Liver (tissue), 3 donors: ENCODE results near the gene UROC1.

Source experiments
- ATF3 ChIP-seq: IDR thresholded peaks from 2 replicates; pipeline ENCODE4 v1.6.1; 2016; ENCODE audit warnings: antibody characterized with exemption
- EGR1 ChIP-seq, 2 donors: IDR thresholded peaks; 2 replicates each; pipeline ENCODE4 v1.6.1; 2016 to 2018; ENCODE audit warnings: antibody characterized with exemption in 2 of 2, low read depth in 2 of 2
- GABPA ChIP-seq, 2 donors: IDR thresholded peaks in 1 of 2; conservative IDR thresholded peaks in 1 of 2; 2 replicates each; pipeline ENCODE4 v1.6.1; 2016; ENCODE audit warnings: antibody characterized with exemption in 2 of 2, mild to moderate bottlenecking in 1 of 2, moderate library complexity in 1 of 2
- HNF4G ChIP-seq: IDR thresholded peaks from 2 replicates; pipeline ENCODE4 v1.6.1; 2016; ENCODE audit warnings: antibody characterized with exemption
- JUND ChIP-seq, 2 donors: IDR thresholded peaks; 2 replicates each; pipeline ENCODE4 v1.6.1; 2016; ENCODE audit warnings: antibody characterized with exemption in 2 of 2
- MAX ChIP-seq: IDR thresholded peaks from 2 replicates; pipeline ENCODE4 v1.6.1; 2016; ENCODE audit warnings: antibody characterized with exemption
- RXRA ChIP-seq, 2 donors: IDR thresholded peaks; 2 replicates each; pipeline ENCODE4 v1.6.1; 2017 to 2018; ENCODE audit warnings: antibody characterized with exemption in 2 of 2, mild to moderate bottlenecking in 1 of 2
- SP1 ChIP-seq: IDR thresholded peaks from 2 replicates; pipeline ENCODE4 v1.6.1; 2018; ENCODE audit warnings: antibody characterized with exemption, mild to moderate bottlenecking
- TAF1 ChIP-seq: conservative IDR thresholded peaks from 2 replicates; pipeline ENCODE4 v1.6.1; 2016; ENCODE audit warnings: antibody characterized with exemption, mild to moderate bottlenecking
- YY1 ChIP-seq: IDR thresholded peaks from 2 replicates; pipeline ENCODE4 v1.6.1; 2016; ENCODE audit warnings: antibody characterized with exemption, mild to moderate bottlenecking
- TF ChIP-seq, protein P1 (sequence below): fragments of 150-350 bp; IDR thresholded peaks from 2 replicates; pipeline ENCODE4 v1.5.1; 2017; ENCODE audit warnings: improper control_type of control experiment, low read depth, low read length; ENCODE audit not compliant: missing input control
- TF ChIP-seq, protein P2 (sequence below): IDR thresholded peaks from 2 replicates; pipeline ENCODE4 v1.6.1; 2016; ENCODE audit warnings: antibody characterized with exemption, mild to moderate bottlenecking
- TF ChIP-seq, protein P3 (sequence below): IDR thresholded peaks from 2 replicates; pipeline ENCODE4 v1.6.1; 2016; ENCODE audit warnings: antibody characterized with exemption
- donor health status: healthy.
- donor health status: healthy.

GRCh38 chr3:126548556-126549466, 31.2 kb upstream of the UROC1 start:
- TF ChIP-seq YY1 = no peak
- TF ChIP-seq, protein P1, sequence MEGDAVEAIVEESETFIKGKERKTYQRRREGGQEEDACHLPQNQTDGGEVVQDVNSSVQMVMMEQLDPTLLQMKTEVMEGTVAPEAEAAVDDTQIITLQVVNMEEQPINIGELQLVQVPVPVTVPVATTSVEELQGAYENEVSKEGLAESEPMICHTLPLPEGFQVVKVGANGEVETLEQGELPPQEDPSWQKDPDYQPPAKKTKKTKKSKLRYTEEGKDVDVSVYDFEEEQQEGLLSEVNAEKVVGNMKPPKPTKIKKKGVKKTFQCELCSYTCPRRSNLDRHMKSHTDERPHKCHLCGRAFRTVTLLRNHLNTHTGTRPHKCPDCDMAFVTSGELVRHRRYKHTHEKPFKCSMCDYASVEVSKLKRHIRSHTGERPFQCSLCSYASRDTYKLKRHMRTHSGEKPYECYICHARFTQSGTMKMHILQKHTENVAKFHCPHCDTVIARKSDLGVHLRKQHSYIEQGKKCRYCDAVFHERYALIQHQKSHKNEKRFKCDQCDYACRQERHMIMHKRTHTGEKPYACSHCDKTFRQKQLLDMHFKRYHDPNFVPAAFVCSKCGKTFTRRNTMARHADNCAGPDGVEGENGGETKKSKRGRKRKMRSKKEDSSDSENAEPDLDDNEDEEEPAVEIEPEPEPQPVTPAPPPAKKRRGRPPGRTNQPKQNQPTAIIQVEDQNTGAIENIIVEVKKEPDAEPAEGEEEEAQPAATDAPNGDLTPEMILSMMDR = no peak
- TF ChIP-seq JUND (IDR thresholded peaks at IDR 0.05) = no peak
- TF ChIP-seq MAX = no peak
- no peak for TF ChIP-seq GABPA (IDR thresholded peaks at IDR 0.05 in 1 of 2, conservative IDR thresholded peaks at IDR 0.05 in 1 of 2)
- no peak for TF ChIP-seq ATF3
- TF ChIP-seq, protein P2, sequence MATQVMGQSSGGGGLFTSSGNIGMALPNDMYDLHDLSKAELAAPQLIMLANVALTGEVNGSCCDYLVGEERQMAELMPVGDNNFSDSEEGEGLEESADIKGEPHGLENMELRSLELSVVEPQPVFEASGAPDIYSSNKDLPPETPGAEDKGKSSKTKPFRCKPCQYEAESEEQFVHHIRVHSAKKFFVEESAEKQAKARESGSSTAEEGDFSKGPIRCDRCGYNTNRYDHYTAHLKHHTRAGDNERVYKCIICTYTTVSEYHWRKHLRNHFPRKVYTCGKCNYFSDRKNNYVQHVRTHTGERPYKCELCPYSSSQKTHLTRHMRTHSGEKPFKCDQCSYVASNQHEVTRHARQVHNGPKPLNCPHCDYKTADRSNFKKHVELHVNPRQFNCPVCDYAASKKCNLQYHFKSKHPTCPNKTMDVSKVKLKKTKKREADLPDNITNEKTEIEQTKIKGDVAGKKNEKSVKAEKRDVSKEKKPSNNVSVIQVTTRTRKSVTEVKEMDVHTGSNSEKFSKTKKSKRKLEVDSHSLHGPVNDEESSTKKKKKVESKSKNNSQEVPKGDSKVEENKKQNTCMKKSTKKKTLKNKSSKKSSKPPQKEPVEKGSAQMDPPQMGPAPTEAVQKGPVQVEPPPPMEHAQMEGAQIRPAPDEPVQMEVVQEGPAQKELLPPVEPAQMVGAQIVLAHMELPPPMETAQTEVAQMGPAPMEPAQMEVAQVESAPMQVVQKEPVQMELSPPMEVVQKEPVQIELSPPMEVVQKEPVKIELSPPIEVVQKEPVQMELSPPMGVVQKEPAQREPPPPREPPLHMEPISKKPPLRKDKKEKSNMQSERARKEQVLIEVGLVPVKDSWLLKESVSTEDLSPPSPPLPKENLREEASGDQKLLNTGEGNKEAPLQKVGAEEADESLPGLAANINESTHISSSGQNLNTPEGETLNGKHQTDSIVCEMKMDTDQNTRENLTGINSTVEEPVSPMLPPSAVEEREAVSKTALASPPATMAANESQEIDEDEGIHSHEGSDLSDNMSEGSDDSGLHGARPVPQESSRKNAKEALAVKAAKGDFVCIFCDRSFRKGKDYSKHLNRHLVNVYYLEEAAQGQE = no peak
- TF ChIP-seq HNF4G = no peak
- TF ChIP-seq SP1 = no peak
- TF ChIP-seq EGR1 (IDR thresholded peaks at IDR 0.05; ENCODE audit: low read depth in 2 of 2) = no peak
- no peak for TF ChIP-seq TAF1
- TF ChIP-seq RXRA (IDR thresholded peaks at IDR 0.05) = no peak
- TF ChIP-seq, protein P3, sequence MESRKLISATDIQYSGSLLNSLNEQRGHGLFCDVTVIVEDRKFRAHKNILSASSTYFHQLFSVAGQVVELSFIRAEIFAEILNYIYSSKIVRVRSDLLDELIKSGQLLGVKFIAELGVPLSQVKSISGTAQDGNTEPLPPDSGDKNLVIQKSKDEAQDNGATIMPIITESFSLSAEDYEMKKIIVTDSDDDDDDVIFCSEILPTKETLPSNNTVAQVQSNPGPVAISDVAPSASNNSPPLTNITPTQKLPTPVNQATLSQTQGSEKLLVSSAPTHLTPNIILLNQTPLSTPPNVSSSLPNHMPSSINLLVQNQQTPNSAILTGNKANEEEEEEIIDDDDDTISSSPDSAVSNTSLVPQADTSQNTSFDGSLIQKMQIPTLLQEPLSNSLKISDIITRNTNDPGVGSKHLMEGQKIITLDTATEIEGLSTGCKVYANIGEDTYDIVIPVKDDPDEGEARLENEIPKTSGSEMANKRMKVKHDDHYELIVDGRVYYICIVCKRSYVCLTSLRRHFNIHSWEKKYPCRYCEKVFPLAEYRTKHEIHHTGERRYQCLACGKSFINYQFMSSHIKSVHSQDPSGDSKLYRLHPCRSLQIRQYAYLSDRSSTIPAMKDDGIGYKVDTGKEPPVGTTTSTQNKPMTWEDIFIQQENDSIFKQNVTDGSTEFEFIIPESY = no peak
